Progenitor cell of endocrine pancreas (in vitro differentiated cells): ENCODE results near the gene ZNF630. TPM values are rescaled to one million over a fixed set of nuclear protein-coding genes. Genes with fewer than 3 reads are reported as not detected.
"Not testable (repeated sequence)": the region's sequence is repeated elsewhere in the genome, so short reads cannot be mapped to it uniquely, and the experiment has no call there.

Experiments
- DNase-seq: peaks from one replicate; pipeline ENCODE4 v3.0.0; 2021; ENCODE audit warnings: low spot score; ENCODE audit not compliant: unreplicated experiment
- H3K27ac Mint-ChIP-seq: 2 replicates; pipeline ENCODE4 v1.8.0; 2021; ENCODE audit warnings: mild to moderate bottlenecking, moderate library complexity, mixed read lengths
- H3K27me3 Mint-ChIP-seq: 2 replicates; pipeline ENCODE4 v1.8.0; 2021; ENCODE audit warnings: mixed read lengths
- H3K36me3 Mint-ChIP-seq: 2 replicates; pipeline ENCODE4 v1.8.0; 2022; ENCODE audit warnings: mixed read lengths; ENCODE audit not compliant: insufficient read depth
- H3K4me1 Mint-ChIP-seq: 2 replicates; pipeline ENCODE4 v1.8.0; 2021; ENCODE audit warnings: low read depth, mixed read lengths
- H3K4me3 Mint-ChIP-seq: 2 replicates; pipeline ENCODE4 v1.8.0; 2021; ENCODE audit warnings: low read depth, mild to moderate bottlenecking, moderate library complexity, mixed read lengths
- H3K9me3 Mint-ChIP-seq: 2 replicates; pipeline ENCODE4 v1.8.0; 2021; ENCODE audit warnings: low read depth, mixed read lengths
- total RNA-seq: library from RNA; stranded (reverse); gene quantifications from 2 replicates; pipeline ENCODE4 v1.2.1, GENCODE V29; 2021
- TF ChIP-seq, protein P1 (sequence below): fragments of 200-600 bp; sonication (generic); IDR thresholded peaks from one replicate; pipeline ENCODE4 v1.5.0; 2021; ENCODE audit warnings: antibody characterized with exemption, mild to moderate bottlenecking; ENCODE audit not compliant: unreplicated experiment

The ZNF630 gene
- total RNA-seq, 1 donor from 2014 or later, result 2.7 TPM

DNA sequence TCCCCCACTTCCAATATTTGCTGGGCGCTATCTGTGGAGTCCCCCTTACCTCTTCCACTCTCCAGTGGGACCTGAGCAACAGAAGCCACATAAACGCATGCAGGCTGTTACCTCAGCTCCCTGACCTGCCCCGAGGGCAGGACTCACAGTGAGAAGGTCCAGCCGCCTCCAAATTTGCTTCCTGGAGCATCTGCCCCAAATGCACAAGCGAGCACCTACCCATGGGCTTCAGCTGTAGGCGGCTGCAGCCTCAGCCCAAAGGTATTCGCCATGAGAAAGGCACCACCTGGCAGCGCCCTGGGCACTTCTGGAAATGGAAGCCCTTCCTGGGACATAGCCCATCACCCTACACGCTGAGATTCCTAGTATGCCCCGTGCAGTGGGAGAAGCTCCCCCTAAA, 41.2 kb downstream of the ZNF630 start:
- H3K27ac Mint-ChIP-seq, result no peak overlapping the region
- DNase-seq, result no peak
- peaks cover 15% of the 10 kb centered on the region for H3K9me3 Mint-ChIP-seq
- TF ChIP-seq, protein P1, sequence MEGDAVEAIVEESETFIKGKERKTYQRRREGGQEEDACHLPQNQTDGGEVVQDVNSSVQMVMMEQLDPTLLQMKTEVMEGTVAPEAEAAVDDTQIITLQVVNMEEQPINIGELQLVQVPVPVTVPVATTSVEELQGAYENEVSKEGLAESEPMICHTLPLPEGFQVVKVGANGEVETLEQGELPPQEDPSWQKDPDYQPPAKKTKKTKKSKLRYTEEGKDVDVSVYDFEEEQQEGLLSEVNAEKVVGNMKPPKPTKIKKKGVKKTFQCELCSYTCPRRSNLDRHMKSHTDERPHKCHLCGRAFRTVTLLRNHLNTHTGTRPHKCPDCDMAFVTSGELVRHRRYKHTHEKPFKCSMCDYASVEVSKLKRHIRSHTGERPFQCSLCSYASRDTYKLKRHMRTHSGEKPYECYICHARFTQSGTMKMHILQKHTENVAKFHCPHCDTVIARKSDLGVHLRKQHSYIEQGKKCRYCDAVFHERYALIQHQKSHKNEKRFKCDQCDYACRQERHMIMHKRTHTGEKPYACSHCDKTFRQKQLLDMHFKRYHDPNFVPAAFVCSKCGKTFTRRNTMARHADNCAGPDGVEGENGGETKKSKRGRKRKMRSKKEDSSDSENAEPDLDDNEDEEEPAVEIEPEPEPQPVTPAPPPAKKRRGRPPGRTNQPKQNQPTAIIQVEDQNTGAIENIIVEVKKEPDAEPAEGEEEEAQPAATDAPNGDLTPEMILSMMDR, result no peak
- no peaks in the 10 kb centered on the region for H3K27me3 Mint-ChIP-seq
- no peak overlapping the region for H3K4me3 Mint-ChIP-seq
- H3K36me3 Mint-ChIP-seq, result peaks cover 6% of the 10 kb centered on the region
- H3K4me1 Mint-ChIP-seq, result peaks cover 8% of the 10 kb centered on the region

DNA sequence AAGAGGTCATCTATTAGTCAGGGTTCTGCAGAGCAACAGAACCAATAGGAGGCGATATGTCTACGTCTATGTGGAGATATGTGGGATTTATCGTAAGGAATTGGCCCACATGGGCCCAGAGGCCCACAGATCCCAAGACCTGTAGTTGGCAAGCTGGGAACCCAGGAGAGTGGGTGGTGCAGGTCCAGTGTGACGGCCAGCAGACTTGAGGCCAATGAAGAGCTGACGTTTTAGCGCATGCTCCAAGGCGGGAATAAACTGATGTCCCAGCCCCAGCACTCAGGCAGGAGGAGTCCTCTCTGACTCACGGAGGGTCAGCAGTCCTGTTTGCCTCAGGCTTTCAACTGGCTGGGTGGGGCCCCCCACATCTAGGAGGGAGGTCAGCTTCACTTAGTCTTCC, 43.3 kb downstream of the ZNF630 start:
- H3K27ac Mint-ChIP-seq, result no peak overlapping the region
- H3K27me3 Mint-ChIP-seq, result no peaks in the 10 kb centered on the region
- H3K4me3 Mint-ChIP-seq, result no peak overlapping the region
- peaks cover 8% of the 10 kb centered on the region for H3K4me1 Mint-ChIP-seq
- peaks cover 4% of the 10 kb centered on the region for H3K36me3 Mint-ChIP-seq
- DNase-seq, result no peak
- peaks cover 10% of the 10 kb centered on the region for H3K9me3 Mint-ChIP-seq
- TF ChIP-seq, protein P1, result no peak

DNA sequence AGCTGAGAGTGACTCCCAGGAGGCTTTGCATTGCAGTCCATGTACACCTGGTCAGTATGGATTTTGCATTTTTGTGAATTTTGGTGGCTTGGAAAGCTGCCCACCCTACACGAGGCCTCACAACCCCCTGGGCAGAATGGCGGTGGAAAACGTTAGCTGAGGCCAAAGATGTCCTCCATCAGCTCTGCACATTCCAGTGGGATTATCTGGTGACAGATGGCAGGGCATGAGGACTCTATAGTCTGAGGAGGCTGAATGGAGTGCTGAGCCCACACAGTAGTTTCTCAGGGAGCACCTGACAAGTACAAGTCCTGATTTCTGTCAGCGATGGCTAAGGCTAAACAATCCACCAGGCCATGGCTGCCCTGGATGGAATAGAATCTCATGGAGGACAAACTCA, 43.9 kb downstream of the ZNF630 start:
- not testable (repeated sequence) for H3K36me3 Mint-ChIP-seq, H3K4me3 Mint-ChIP-seq, DNase-seq, H3K27me3 Mint-ChIP-seq, H3K4me1 Mint-ChIP-seq, H3K27ac Mint-ChIP-seq, H3K9me3 Mint-ChIP-seq

DNA sequence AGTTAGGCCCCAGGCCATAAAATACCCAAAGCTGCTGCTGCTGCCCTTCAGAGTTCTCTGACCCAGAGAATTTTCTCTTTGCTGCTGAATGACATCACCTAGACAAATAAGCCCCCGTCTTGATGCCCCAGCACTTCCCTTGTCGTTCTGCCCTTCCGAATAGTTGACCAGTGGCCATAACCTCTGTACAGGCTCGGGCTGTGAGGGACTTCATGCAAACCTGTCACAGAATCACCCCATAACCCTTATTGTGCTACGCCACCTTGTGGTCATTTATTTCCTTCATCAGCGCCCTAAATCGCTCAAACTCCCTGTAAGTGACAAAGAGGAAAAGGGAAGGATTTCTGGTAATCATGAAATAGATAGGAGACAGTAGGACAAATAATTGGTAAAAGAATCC, 45.9 kb downstream of the ZNF630 start:
- TF ChIP-seq, protein P1, result peak; percentile 59
- Mint-ChIP-seq H3K9me3 (peaks cover 7% of the 10 kb centered on the region), H3K36me3 (peaks cover 2% of the 10 kb centered on the region), H3K27me3 (no peaks in the 10 kb centered on the region), H3K27ac (no peak overlapping the region), H3K4me3 (no peak overlapping the region), H3K4me1 (peaks cover 7% of the 10 kb centered on the region)
- no peak for DNase-seq

DNA sequence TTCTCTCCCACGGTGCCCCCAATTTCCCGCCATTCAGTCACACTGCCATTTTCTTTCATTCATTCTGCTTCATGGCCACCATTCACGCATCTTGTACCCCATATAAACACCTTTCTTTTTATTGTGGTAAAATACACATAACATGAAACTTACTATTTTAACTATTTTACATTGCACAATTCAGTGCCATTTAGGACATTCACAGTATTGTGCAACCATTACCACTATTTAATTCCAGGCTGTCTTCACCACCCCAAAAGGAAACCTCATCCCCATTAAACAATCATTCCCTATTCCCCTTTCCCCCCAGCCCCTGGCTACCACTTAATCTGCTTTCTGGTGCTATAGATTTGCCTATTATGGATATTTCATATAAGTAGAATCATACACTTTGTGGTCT, 48.7 kb downstream of the ZNF630 start:
- Mint-ChIP-seq H3K4me1 (peaks cover 5% of the 10 kb centered on the region), H3K27ac (peak overlapping the region; percentile 76), H3K36me3 (peaks cover 2% of the 10 kb centered on the region), H3K27me3 (no peaks in the 10 kb centered on the region), H3K9me3 (peaks cover 7% of the 10 kb centered on the region), H3K4me3 (peak overlapping the region; percentile 50)
- TF ChIP-seq, protein P1, result no peak
- no peak for DNase-seq

DNA sequence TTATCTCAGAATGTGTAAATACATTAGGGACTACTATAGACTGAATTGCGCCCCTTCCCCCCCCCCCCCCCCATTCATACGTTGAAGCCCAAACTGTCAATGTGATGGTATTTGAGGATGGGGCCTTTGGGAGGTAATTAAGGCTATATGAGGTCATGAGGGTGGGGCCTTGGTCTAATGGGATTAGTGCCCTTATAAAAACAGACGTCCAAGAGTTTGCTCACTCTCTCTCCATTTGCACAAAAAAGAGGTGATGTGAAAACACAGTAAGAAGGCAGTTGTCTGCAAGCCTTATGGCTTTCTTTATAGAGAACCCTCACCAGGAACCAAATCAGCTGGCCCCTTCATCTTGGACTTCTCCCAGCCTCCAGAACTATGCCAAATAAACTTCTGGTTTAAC, 49.3 kb downstream of the ZNF630 start:
- no peaks in the 10 kb centered on the region for H3K27me3 Mint-ChIP-seq
- H3K9me3 Mint-ChIP-seq, result peaks cover 7% of the 10 kb centered on the region
- H3K27ac Mint-ChIP-seq, result peak overlapping the region; percentile 76
- DNase-seq, result no peak
- TF ChIP-seq, protein P1, result no peak
- H3K4me1 Mint-ChIP-seq, result peaks cover 5% of the 10 kb centered on the region
- H3K36me3 Mint-ChIP-seq, result peaks cover 2% of the 10 kb centered on the region
- no peak overlapping the region for H3K4me3 Mint-ChIP-seq
